GM12872 (cell line): ENCODE results near the gene RAB4B.

Experiments used
- TF ChIP-seq, protein P1 (sequence below): IDR thresholded peaks from 3 replicates; pipeline ENCODE4 v1.5.1; 2011; ENCODE audit warnings: low read depth, mild to moderate bottlenecking, low read length, moderate library complexity; ENCODE audit not compliant: insufficient read depth

The RAB4B gene

DNA sequence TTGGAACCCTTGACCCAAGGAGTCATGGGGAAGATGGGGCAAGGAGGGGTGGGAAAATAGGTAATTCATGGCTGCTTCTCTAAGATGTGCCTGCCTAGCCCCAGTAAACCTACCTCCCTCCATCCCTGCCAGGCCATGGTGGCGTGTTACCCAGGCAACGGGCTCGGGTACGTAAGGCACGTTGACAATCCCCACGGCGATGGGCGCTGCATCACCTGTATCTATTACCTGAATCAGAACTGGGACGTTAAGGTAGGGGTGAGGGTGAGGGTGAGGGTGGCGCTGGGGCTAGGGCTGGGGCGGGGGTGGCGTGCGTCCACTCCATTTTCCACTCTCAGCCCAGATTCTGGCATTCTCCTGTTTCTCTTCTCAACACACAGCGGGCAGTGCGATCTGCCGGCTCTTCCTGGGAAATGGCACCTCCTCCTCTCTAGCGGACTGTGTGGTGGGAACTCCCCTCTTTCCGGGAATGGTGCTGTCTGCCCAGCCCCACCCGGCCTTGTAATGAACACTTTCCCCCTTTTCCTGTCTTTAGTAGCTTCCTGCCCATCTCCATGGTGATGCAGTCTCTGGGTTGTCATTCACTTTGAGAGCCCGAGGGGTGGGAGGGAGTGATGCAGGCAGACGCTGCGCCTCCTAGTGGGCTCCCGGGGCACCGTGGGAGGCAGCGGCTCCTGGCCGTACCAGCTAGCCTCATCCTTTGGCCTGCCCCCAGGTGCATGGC, 28.5 kb downstream of the RAB4B start:
- TF ChIP-seq, protein P1, sequence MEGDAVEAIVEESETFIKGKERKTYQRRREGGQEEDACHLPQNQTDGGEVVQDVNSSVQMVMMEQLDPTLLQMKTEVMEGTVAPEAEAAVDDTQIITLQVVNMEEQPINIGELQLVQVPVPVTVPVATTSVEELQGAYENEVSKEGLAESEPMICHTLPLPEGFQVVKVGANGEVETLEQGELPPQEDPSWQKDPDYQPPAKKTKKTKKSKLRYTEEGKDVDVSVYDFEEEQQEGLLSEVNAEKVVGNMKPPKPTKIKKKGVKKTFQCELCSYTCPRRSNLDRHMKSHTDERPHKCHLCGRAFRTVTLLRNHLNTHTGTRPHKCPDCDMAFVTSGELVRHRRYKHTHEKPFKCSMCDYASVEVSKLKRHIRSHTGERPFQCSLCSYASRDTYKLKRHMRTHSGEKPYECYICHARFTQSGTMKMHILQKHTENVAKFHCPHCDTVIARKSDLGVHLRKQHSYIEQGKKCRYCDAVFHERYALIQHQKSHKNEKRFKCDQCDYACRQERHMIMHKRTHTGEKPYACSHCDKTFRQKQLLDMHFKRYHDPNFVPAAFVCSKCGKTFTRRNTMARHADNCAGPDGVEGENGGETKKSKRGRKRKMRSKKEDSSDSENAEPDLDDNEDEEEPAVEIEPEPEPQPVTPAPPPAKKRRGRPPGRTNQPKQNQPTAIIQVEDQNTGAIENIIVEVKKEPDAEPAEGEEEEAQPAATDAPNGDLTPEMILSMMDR: peak; percentile 91

GRCh38 chr19:40807147-40808020, 29.3 kb downstream of the RAB4B start:
- TF ChIP-seq, protein P1: peak; percentile 43

DNA sequence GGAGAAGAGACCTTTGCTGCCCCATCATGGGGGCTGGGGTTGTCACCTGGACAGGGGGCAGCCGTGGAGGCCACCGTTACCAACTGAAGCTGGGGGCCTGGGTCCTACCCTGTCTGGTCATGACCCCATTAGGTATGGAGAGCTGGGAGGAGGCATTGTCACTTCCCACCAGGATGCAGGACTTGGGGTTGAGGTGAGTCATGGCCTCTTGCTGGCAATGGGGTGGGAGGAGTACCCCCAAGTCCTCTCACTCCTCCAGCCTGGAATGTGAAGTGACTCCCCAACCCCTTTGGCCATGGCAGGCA, 29.9 kb downstream of the RAB4B start:
- TF ChIP-seq, protein P1: no peak

GRCh38 chr19:40808497-40808896, 30.4 kb downstream of the RAB4B start:
- TF ChIP-seq, protein P1: no peak

DNA sequence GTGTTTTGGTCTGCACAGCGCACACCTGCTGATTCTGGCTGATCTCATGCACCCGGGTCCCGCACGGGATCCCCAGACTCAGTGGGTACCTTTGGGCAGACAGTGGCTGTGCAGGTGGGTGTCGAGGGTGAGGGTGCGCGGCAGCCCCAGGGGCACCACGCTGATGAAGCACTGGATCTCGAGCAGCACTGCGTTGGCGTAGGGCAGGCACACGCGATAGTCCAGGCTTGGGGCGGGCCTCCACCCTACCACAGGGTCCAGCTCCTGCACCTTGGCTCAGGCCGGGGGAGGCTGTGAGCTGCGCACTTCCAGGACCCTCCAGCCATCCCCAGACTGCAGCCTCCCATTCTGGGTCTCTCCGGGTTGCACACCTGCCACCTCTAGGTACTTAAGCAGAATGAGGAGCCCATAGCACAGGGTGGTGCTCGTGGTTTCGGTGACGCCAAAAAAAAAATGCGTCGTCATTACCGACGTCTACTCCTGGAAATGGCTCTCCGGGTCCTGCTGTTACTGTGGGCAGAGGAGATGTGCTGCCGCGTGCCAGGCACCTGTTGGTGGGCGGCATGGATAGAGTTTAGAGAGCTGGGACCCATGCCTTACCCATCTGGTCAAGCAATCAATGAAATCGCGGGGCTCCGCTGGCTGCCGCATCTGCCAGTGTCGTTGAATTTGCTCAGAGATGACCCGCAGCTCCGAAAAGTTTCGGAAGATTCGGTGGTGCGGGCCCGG, 31.5 kb downstream of the RAB4B start:
- TF ChIP-seq, protein P1: no peak

GRCh38 chr19:40810160-40810559, 32.1 kb downstream of the RAB4B start:
- TF ChIP-seq, protein P1: no peak
